PFSK-1 (cell line): ENCODE results near the gene TMEM17.

Source experiments
- FOXP2 ChIP-seq: optimal IDR thresholded peaks from 2 replicates; pipeline ENCODE3; 2011; ENCODE audit warnings: borderline replicate concordance, control low read depth, inconsistent platforms; ENCODE audit not compliant: insufficient read depth; ENCODE audit errors: extremely low read length, extremely low read depth
- POLR2AphosphoS5 ChIP-seq: IDR thresholded peaks from 2 replicates; pipeline ENCODE4 v1.6.1; 2012; ENCODE audit warnings: low read depth, mild to moderate bottlenecking, control low read depth, low read length, moderate library complexity
- SIN3A ChIP-seq: IDR thresholded peaks from 2 replicates; pipeline ENCODE4 v1.6.1; 2012; ENCODE audit warnings: mild to moderate bottlenecking, low read length, moderate library complexity, borderline replicate concordance; ENCODE audit not compliant: insufficient read depth
- TAF1 ChIP-seq: IDR thresholded peaks from 2 replicates; pipeline ENCODE4 v1.6.1; 2012; ENCODE audit warnings: low read length, control low read depth, borderline replicate concordance; ENCODE audit not compliant: insufficient read depth
- TF ChIP-seq, protein P1 (sequence below), 2 experiments: IDR thresholded peaks; 2 replicates each; pipeline versions ENCODE4 v1.6.1 to v1.8.0; 2011 to 2012; ENCODE audit warnings: low read depth in 2 of 2, low read length in 2 of 2, control low read depth in 1 of 2, inconsistent platforms in 1 of 2, mild to moderate bottlenecking in 1 of 2, moderate library complexity in 1 of 2; ENCODE audit not compliant: insufficient read depth in 1 of 2

The TMEM17 gene

GRCh38 chr2:62461707-62462106 is 44.3 kb downstream of the TMEM17 start:
- no peak for TF ChIP-seq POLR2AphosphoS5
- TF ChIP-seq TAF1 = no peak
- TF ChIP-seq, protein P1, sequence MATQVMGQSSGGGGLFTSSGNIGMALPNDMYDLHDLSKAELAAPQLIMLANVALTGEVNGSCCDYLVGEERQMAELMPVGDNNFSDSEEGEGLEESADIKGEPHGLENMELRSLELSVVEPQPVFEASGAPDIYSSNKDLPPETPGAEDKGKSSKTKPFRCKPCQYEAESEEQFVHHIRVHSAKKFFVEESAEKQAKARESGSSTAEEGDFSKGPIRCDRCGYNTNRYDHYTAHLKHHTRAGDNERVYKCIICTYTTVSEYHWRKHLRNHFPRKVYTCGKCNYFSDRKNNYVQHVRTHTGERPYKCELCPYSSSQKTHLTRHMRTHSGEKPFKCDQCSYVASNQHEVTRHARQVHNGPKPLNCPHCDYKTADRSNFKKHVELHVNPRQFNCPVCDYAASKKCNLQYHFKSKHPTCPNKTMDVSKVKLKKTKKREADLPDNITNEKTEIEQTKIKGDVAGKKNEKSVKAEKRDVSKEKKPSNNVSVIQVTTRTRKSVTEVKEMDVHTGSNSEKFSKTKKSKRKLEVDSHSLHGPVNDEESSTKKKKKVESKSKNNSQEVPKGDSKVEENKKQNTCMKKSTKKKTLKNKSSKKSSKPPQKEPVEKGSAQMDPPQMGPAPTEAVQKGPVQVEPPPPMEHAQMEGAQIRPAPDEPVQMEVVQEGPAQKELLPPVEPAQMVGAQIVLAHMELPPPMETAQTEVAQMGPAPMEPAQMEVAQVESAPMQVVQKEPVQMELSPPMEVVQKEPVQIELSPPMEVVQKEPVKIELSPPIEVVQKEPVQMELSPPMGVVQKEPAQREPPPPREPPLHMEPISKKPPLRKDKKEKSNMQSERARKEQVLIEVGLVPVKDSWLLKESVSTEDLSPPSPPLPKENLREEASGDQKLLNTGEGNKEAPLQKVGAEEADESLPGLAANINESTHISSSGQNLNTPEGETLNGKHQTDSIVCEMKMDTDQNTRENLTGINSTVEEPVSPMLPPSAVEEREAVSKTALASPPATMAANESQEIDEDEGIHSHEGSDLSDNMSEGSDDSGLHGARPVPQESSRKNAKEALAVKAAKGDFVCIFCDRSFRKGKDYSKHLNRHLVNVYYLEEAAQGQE (IDR thresholded peaks at IDR 0.05; ENCODE audit: insufficient read depth in 1 of 2, low read depth in 2 of 2, low read length in 2 of 2) = no peak
- TF ChIP-seq FOXP2 = no peak
- TF ChIP-seq SIN3A = no peak

DNA sequence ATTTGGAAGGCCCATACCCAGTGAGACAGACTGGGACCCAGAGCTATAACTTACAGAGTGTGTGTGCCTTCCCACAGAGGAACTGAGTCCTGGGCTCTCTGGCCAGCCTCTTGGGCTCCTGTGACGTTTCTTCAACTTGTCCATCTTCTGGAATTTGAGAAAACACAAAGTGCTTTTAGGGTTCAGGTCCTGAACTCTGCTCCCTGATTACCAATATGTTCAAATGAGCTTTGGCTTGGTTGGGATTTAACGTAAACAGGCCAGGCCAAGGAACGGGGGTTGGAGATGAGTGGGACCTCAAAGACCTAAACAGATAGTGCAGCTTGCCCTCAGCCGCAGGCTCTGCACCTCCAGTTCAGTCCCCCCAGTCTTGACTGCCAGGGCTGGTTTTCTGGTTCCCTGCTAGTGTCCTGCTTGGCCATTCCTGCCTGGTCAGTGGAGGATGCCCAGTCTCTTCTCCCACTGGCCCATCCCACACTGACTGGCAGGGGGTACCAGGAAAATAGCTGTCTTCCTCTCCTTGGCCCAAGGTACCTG is 44.9 kb downstream of the TMEM17 start:
- TF ChIP-seq SIN3A (no peak), POLR2AphosphoS5 (no peak), TAF1 (no peak), FOXP2 (no peak)
- TF ChIP-seq, protein P1 (IDR thresholded peaks at IDR 0.05; ENCODE audit: insufficient read depth in 1 of 2, low read depth in 2 of 2, low read length in 2 of 2) = no peak

DNA sequence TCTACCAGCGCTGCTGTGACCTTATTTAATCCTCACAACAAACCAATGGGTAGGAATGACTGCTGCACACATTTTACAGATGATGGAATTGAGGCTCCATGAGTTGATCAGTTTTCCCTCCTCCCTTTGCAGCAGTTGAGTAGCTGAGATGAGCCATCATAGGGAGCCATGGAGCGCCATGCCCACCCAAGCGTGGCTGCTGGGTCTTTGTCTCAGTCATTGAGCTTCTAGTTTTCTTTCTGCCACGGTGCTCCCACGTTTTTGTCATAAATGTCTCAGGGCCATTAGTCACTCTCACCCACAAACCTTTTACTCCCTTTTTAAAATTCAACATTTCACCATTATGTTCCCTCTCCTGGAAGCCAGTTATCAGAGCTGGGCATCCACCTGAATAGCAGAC is 45.8 kb downstream of the TMEM17 start:
- no peak for TF ChIP-seq TAF1
- no peak for TF ChIP-seq FOXP2
- TF ChIP-seq SIN3A = no peak
- no peak for TF ChIP-seq POLR2AphosphoS5
- TF ChIP-seq, protein P1 (IDR thresholded peaks at IDR 0.05; ENCODE audit: insufficient read depth in 1 of 2, low read depth in 2 of 2, low read length in 2 of 2) = no peak

- no peak for TF ChIP-seq POLR2AphosphoS5
- TF ChIP-seq, protein P1 (IDR thresholded peaks at IDR 0.05; ENCODE audit: insufficient read depth in 1 of 2, low read depth in 2 of 2, low read length in 2 of 2) = no peak
- TF ChIP-seq FOXP2 = no peak
- TF ChIP-seq TAF1 = no peak
- no peak for TF ChIP-seq SIN3A
Observed at GRCh38 chr2:62459672-62460071, 46.3 kb downstream of the TMEM17 start.
